Activated naive CD8-positive, alpha-beta T cell treated with anti-CD3 and anti-CD28 coated beads, Interleukin-2, amount 50 U/mL, for 24 hours (primary cell): ENCODE results near the gene OR51D1.

Experiments
- ATAC-seq: fragments of 150-1000 bp; cut with Tn5 transposase; one replicate; pipeline ENCODE4 v1.10.0; 2021
- DNase-seq: peaks from one replicate; pipeline ENCODE4 v3.0.0; 2021
- H3K27ac Mint-ChIP-seq: one replicate; pipeline ENCODE4 v1.8.0; 2021; ENCODE audit warnings: mild to moderate bottlenecking, mixed read lengths
- H3K27me3 Mint-ChIP-seq: one replicate; pipeline ENCODE4 v1.8.0; 2021; ENCODE audit warnings: mixed read lengths
- H3K36me3 Mint-ChIP-seq: one replicate; pipeline ENCODE4 v1.8.0; 2021; ENCODE audit warnings: low read depth, mixed read lengths
- H3K4me1 Mint-ChIP-seq: one replicate; pipeline ENCODE4 v1.8.0; 2021; ENCODE audit warnings: mixed read lengths
- H3K4me3 Mint-ChIP-seq: one replicate; pipeline ENCODE4 v1.8.0; 2021; ENCODE audit warnings: mild to moderate bottlenecking, moderate library complexity, mixed read lengths
- H3K9me3 Mint-ChIP-seq: one replicate; pipeline ENCODE4 v1.8.0; 2021; ENCODE audit warnings: mixed read lengths

The OR51D1 gene

GRCh38 chr11:4637662-4638047, 378 bp downstream of the OR51D1 start:
- no peaks in the 10 kb centered on the region for H3K9me3 Mint-ChIP-seq
- H3K4me3 Mint-ChIP-seq, result no peak overlapping the region
- H3K4me1 Mint-ChIP-seq, result no peaks in the 10 kb centered on the region
- peaks cover 3% of the 10 kb centered on the region for H3K27me3 Mint-ChIP-seq
- H3K36me3 Mint-ChIP-seq, result no peaks in the 10 kb centered on the region
- ATAC-seq (no peak), DNase-seq (no peak)
- H3K27ac Mint-ChIP-seq, result no peak overlapping the region

GRCh38 chr11:4639931-4640330, 2.7 kb downstream of the OR51D1 start:
- no peaks in the 10 kb centered on the region for H3K4me1 Mint-ChIP-seq
- ATAC-seq (no peak), DNase-seq (no peak)
- H3K27me3 Mint-ChIP-seq, result peaks cover 4% of the 10 kb centered on the region
- H3K27ac Mint-ChIP-seq, result no peak overlapping the region
- no peak overlapping the region for H3K4me3 Mint-ChIP-seq
- no peaks in the 10 kb centered on the region for H3K9me3 Mint-ChIP-seq
- no peaks in the 10 kb centered on the region for H3K36me3 Mint-ChIP-seq

- Mint-ChIP-seq H3K27ac (no peak overlapping the region), H3K36me3 (no peaks in the 10 kb centered on the region), H3K4me3 (no peak overlapping the region), H3K27me3 (peaks cover 4% of the 10 kb centered on the region), H3K9me3 (no peaks in the 10 kb centered on the region), H3K4me1 (no peaks in the 10 kb centered on the region)
- DNase-seq, result no peak
- ATAC-seq, result no peak
Measured at GRCh38 chr11:4641501-4641900, 4.2 kb downstream of the OR51D1 start.

GRCh38 chr11:4642043-4642442, 4.8 kb downstream of the OR51D1 start:
- Mint-ChIP-seq H3K27me3 (peaks cover 4% of the 10 kb centered on the region), H3K4me3 (no peak overlapping the region), H3K9me3 (no peaks in the 10 kb centered on the region), H3K27ac (no peak overlapping the region), H3K36me3 (no peaks in the 10 kb centered on the region), H3K4me1 (no peaks in the 10 kb centered on the region)
- DNase-seq (no peak), ATAC-seq (no peak)

GRCh38 chr11:4643076-4643475, 5.8 kb downstream of the OR51D1 start:
- DNase-seq (no peak), ATAC-seq (no peak)
- Mint-ChIP-seq H3K36me3 (no peaks in the 10 kb centered on the region), H3K4me1 (no peaks in the 10 kb centered on the region), H3K27ac (no peak overlapping the region), H3K4me3 (no peak overlapping the region), H3K27me3 (peaks cover 4% of the 10 kb centered on the region), H3K9me3 (no peaks in the 10 kb centered on the region)

- Mint-ChIP-seq H3K4me3 (no peak within 1 kb of the TSS), H3K27ac (no peak within 1 kb of the TSS), H3K27me3 (peaks cover 4% of the 10 kb centered on the region), H3K36me3 (no peaks in the 10 kb centered on the region), H3K9me3 (no peaks in the 10 kb centered on the region), H3K4me1 (no peaks in the 10 kb centered on the region)
- DNase-seq, result no peak
- no peak for ATAC-seq
Measured at GRCh38 chr11:4643682-4644081, 6.4 kb downstream of the OR51D1 start, which contains the start of gene OR51E1. Gene OR51E1, plus strand, starts transcription at chr11:4643982. Its CDS starts 8,545 bp downstream, at chr11:4652527.

GRCh38 chr11:4644233-4644632, 7.0 kb downstream of the OR51D1 start:
- Mint-ChIP-seq H3K4me3 (no peak overlapping the region), H3K4me1 (no peaks in the 10 kb centered on the region), H3K9me3 (no peaks in the 10 kb centered on the region), H3K27ac (no peak overlapping the region), H3K36me3 (no peaks in the 10 kb centered on the region), H3K27me3 (peaks cover 4% of the 10 kb centered on the region)
- ATAC-seq (no peak), DNase-seq (no peak)

GRCh38 chr11:4645974-4646373, 8.7 kb downstream of the OR51D1 start:
- peaks cover 4% of the 10 kb centered on the region for H3K27me3 Mint-ChIP-seq
- H3K9me3 Mint-ChIP-seq, result no peaks in the 10 kb centered on the region
- H3K4me3 Mint-ChIP-seq, result no peak overlapping the region
- DNase-seq (no peak), ATAC-seq (no peak)
- H3K4me1 Mint-ChIP-seq, result no peaks in the 10 kb centered on the region
- no peak overlapping the region for H3K27ac Mint-ChIP-seq
- no peaks in the 10 kb centered on the region for H3K36me3 Mint-ChIP-seq

GRCh38 chr11:4647766-4648165, 10.5 kb downstream of the OR51D1 start:
- H3K27ac Mint-ChIP-seq, result no peak overlapping the region
- peaks cover under 1% of the 10 kb centered on the region for H3K27me3 Mint-ChIP-seq
- no peak for ATAC-seq
- no peak for DNase-seq
- H3K4me3 Mint-ChIP-seq, result no peak overlapping the region
- no peaks in the 10 kb centered on the region for H3K9me3 Mint-ChIP-seq
- H3K36me3 Mint-ChIP-seq, result no peaks in the 10 kb centered on the region
- no peaks in the 10 kb centered on the region for H3K4me1 Mint-ChIP-seq

GRCh38 chr11:4654635-4655369, 17.5 kb downstream of the OR51D1 start:
- Mint-ChIP-seq H3K4me1 (no peaks in the 10 kb centered on the region), H3K27ac (no peak overlapping the region), H3K4me3 (no peak overlapping the region), H3K36me3 (no peaks in the 10 kb centered on the region), H3K27me3 (peaks cover 6% of the 10 kb centered on the region), H3K9me3 (no peaks in the 10 kb centered on the region)
- DNase-seq (no peak), ATAC-seq (no peak)

GRCh38 chr11:4658629-4659445, 21.6 kb downstream of the OR51D1 start:
- ATAC-seq (no peak), DNase-seq (no peak)
- H3K4me3 Mint-ChIP-seq, result no peak overlapping the region
- H3K36me3 Mint-ChIP-seq, result no peaks in the 10 kb centered on the region
- no peak overlapping the region for H3K27ac Mint-ChIP-seq
- H3K27me3 Mint-ChIP-seq, result peaks cover 14% of the 10 kb centered on the region
- H3K9me3 Mint-ChIP-seq, result no peaks in the 10 kb centered on the region
- H3K4me1 Mint-ChIP-seq, result no peaks in the 10 kb centered on the region

- Mint-ChIP-seq H3K4me3 (no peak overlapping the region), H3K4me1 (no peaks in the 10 kb centered on the region), H3K27me3 (peaks cover 11% of the 10 kb centered on the region), H3K9me3 (no peaks in the 10 kb centered on the region), H3K36me3 (no peaks in the 10 kb centered on the region), H3K27ac (no peak overlapping the region)
- no peak for ATAC-seq
- DNase-seq, result no peak
Measured at GRCh38 chr11:4662876-4663275, 25.6 kb downstream of the OR51D1 start.

GRCh38 chr11:4664183-4664582, 26.9 kb downstream of the OR51D1 start:
- Mint-ChIP-seq H3K9me3 (no peaks in the 10 kb centered on the region), H3K4me1 (no peaks in the 10 kb centered on the region), H3K4me3 (no peak overlapping the region), H3K36me3 (no peaks in the 10 kb centered on the region), H3K27ac (no peak overlapping the region), H3K27me3 (peaks cover 11% of the 10 kb centered on the region)
- DNase-seq (no peak), ATAC-seq (no peak)

- DNase-seq (no peak), ATAC-seq (no peak)
- H3K27ac Mint-ChIP-seq, result no peak overlapping the region
- no peaks in the 10 kb centered on the region for H3K36me3 Mint-ChIP-seq
- H3K4me1 Mint-ChIP-seq, result no peaks in the 10 kb centered on the region
- H3K4me3 Mint-ChIP-seq, result no peak overlapping the region
- peaks cover 15% of the 10 kb centered on the region for H3K27me3 Mint-ChIP-seq
- H3K9me3 Mint-ChIP-seq, result no peaks in the 10 kb centered on the region
Measured at GRCh38 chr11:4664786-4665185, 27.5 kb downstream of the OR51D1 start.

- no peaks in the 10 kb centered on the region for H3K9me3 Mint-ChIP-seq
- no peak overlapping the region for H3K27ac Mint-ChIP-seq
- no peaks in the 10 kb centered on the region for H3K4me1 Mint-ChIP-seq
- no peak overlapping the region for H3K4me3 Mint-ChIP-seq
- H3K36me3 Mint-ChIP-seq, result no peaks in the 10 kb centered on the region
- ATAC-seq (no peak), DNase-seq (no peak)
- peaks cover 15% of the 10 kb centered on the region for H3K27me3 Mint-ChIP-seq
Measured at GRCh38 chr11:4665424-4665823, 28.1 kb downstream of the OR51D1 start.
